T-cell (primary cell): ENCODE results near the gene ZFP1. TPM values are rescaled to one million over a fixed set of nuclear protein-coding genes. Genes with fewer than 3 reads are reported as not detected.
"Not testable (repeated sequence)": the region's sequence is repeated elsewhere in the genome, so short reads cannot be mapped to it uniquely, and the experiment has no call there.

Experiments used
- ATAC-seq, 4 experiments: fragments of 200-7000 bp in 3 of 4; fragments of 150-1000 bp in 1 of 4; cut with Tn5 transposase; replicated peaks in 1 of 4; 1 replicate in 3 of 4; 2 replicates in 1 of 4; pipeline ENCODE4 v1.10.0; 2021; ENCODE audit warnings: moderate library complexity in 3 of 4, mild to moderate bottlenecking in 2 of 4, moderate number of reproducible peaks in 1 of 4
- CTCF ChIA-PET, 2 donors: fragments of 300-600 bp; sonication (Branson Sonifier 250); formaldehyde crosslinking; loops; one replicate each; lab custom pipeline; 2022; ENCODE audit warnings: antibody characterized with exemption in 2 of 2; lab: Charles Lee
- POLR2A ChIA-PET, 2 donors: fragments of 300-600 bp; sonication (Branson Sonifier 250); formaldehyde crosslinking; loops; one replicate each; lab custom pipeline; 2022; ENCODE audit warnings: antibody characterized with exemption in 2 of 2; lab: Charles Lee
- DNase-seq, 35 experiments: peaks; one replicate each; pipeline versions ENCODE4 v3.0.0 to v3.0.0-alpha.2; 2013 to 2023
- H3K27ac ChIP-seq: one replicate; pipeline ENCODE4 v1.5.1; 2013; ENCODE audit warnings: low read length
- H3K27me3 ChIP-seq, 2 experiments: replicated peaks in 1 of 2; 1 replicate in 1 of 2; 2 replicates in 1 of 2; pipeline versions ENCODE4 v1.6.1 to v1.7.0; 2013; ENCODE audit warnings: low read length in 1 of 2, mixed read lengths in 1 of 2; ENCODE audit not compliant: control insufficient read depth in 2 of 2, insufficient read depth in 2 of 2; ENCODE audit errors: extremely low read depth in 1 of 2
- H3K36me3 ChIP-seq, 2 donors: 1 replicate in 1 of 2; 2 replicates in 1 of 2; pipeline versions ENCODE4 v1.6.1 to v1.7.0; 2013; ENCODE audit warnings: low read length in 1 of 2; ENCODE audit not compliant: control insufficient read depth in 2 of 2, insufficient read depth in 1 of 2; ENCODE audit errors: extremely low read depth in 1 of 2
- H3K4me1 ChIP-seq, 2 experiments: 1 replicate in 1 of 2; 2 replicates in 1 of 2; pipeline versions ENCODE4 v1.6.1 to v1.7.0; 2013; ENCODE audit warnings: low read length in 2 of 2, mixed read lengths in 1 of 2; ENCODE audit not compliant: insufficient read depth in 2 of 2, control insufficient read depth in 1 of 2; ENCODE audit errors: extremely low read depth in 1 of 2
- H3K4me3 ChIP-seq, 2 donors: 1 replicate in 1 of 2; 2 replicates in 1 of 2; pipeline versions ENCODE4 v1.5.1 to v1.7.0; 2013; ENCODE audit warnings: mild to moderate bottlenecking in 2 of 2, low read length in 1 of 2, moderate library complexity in 1 of 2; ENCODE audit not compliant: control insufficient read depth in 1 of 2; ENCODE audit errors: extremely low read depth in 1 of 2
- H3K9me3 ChIP-seq: 2 replicates; pipeline ENCODE4 v1.7.0; 2013
- H3K27ac Mint-ChIP-seq, 2 donors: one replicate each; pipeline ENCODE4 v1.8.0; 2020 to 2021; ENCODE audit warnings: mild to moderate bottlenecking in 2 of 2, mixed read lengths in 2 of 2
- H3K27me3 Mint-ChIP-seq, 2 donors: one replicate each; pipeline ENCODE4 v1.8.0; 2021 to 2022; ENCODE audit warnings: mixed read lengths in 2 of 2
- H3K36me3 Mint-ChIP-seq: one replicate; pipeline ENCODE4 v1.8.0; 2021; ENCODE audit warnings: mixed read lengths
- H3K4me1 Mint-ChIP-seq, 3 donors: one replicate each; pipeline ENCODE4 v1.8.0; 2020 to 2022; ENCODE audit warnings: mixed read lengths in 3 of 3, mild to moderate bottlenecking in 1 of 3
- H3K4me3 Mint-ChIP-seq, 3 donors: one replicate each; pipeline ENCODE4 v1.8.0; 2020 to 2022; ENCODE audit warnings: mild to moderate bottlenecking in 3 of 3, mixed read lengths in 3 of 3, moderate library complexity in 3 of 3
- H3K9me3 Mint-ChIP-seq, 3 donors: one replicate each; pipeline ENCODE4 v1.8.0; 2020 to 2022; ENCODE audit warnings: mixed read lengths in 3 of 3
- WGBS: methylation state at CpG from one replicate; pipeline ENCODE4 v1.1.5; 2013; ENCODE audit warnings: missing lambda C conversion rate; ENCODE audit not compliant: insufficient coverage; 5-methylcytosine and 5-hydroxymethylcytosine counted together
- total RNA-seq, 35 experiments: library from RNA in 6 of 35; stranded (reverse) in 6 of 35; fragments of 120-200 nt in 1 of 35; gene quantifications; one replicate each; pipeline versions ENCODE4 v1.2.1 to v1.2.4 and lab custom pipeline; 2013 to 2026

ZFP1 gene
- total RNA-seq, 5 donors from 2014 or later (not counting 1 experiment from before 2014, with no cell fraction given) = 10.1 to 15.6 (median 14.4) TPM

DNA sequence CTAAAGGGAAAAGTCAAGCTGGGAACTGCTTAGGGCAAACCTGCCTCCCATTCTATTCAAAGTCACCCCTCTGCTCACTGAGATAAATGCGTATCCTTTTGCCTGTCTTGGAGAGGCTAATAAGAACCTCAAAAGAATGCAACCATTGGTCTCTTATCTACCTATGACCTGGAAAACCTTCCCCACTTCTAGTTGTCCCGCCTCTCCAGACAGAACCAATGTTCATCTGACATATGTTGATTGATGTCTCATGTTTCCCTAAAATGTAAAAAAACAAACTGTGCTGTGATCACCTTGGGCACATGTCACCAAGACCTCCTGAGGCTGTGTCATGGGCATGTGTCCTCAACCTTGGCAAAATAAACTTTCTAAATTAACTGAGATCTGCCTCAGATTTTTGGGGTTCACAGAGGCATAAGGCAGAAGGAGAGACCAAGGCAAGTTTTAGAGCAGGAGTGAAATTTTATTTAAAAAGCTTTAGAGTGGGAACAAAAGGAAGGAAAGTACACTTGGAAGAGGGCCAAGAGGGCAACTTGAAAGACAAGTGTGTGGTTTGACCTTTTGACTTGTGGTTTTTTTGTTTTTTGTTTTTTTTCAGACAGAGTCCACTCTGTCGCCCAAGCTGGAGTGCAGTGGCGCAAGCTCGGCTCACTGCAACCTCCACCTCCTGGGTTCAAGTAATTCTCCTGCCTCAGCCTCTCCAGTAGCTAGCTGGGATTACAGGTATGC, 18.7 kb upstream of the ZFP1 start:
- peaks cover 9 to 22% (median 11%) of the 10 kb centered on the region in 3 donors for H3K4me1 Mint-ChIP-seq
- H3K4me1 ChIP-seq, H3K4me3 Mint-ChIP-seq, POLR2A ChIA-PET, ATAC-seq, H3K36me3 Mint-ChIP-seq, H3K4me3 ChIP-seq, H3K36me3 ChIP-seq, DNase-seq, H3K27me3 ChIP-seq, H3K9me3 ChIP-seq, H3K27ac Mint-ChIP-seq, H3K9me3 Mint-ChIP-seq, H3K27ac ChIP-seq, H3K27me3 Mint-ChIP-seq: not testable (repeated sequence)
- WGBS = 100% methylated on average over 1 of the region's 5 CpGs
- CTCF ChIA-PET = interaction anchor here in 1 of 2 donors (1.0 kb wide), 1 partner anchor 19 kb away, joined by 3 read pairs; no protein-coding TSS in a partner anchor

DNA sequence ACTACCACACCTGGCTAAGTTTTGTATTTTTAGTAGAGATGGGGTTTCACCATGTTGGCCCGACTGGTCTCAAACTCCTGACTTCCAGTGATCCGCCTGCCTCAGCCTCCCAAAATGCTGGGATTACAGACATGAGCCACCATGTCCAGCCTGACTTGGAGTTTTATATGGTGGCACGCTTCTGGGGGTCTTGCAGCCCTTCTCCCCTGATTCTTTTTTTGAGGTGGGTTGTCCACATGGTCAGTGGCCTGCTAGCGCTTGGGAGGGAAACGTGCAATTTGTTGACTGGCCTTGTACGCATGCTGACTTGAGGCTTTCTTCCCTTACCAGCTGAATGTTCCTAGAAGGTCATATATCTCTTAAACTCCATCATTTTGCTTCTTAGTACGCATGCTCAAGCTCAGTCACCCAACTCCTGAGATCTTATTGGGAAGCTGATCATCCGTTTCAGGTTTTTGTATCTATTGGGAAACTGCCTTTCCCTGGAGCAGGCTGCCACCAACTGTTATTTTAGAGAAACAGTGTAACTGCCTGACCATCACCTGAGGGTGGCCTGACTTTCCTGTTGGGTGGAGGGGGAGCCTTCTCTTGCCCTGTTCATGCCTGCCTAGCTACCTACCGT, 18.1 kb upstream of the ZFP1 start:
- Histone ChIP-seq H3K4me1 (peaks cover 0 to 3% of the 10 kb centered on the region in 2 experiments), H3K9me3 (no peaks in the 10 kb centered on the region), H3K27me3 (peaks cover 0 to 5% of the 10 kb centered on the region in 2 experiments), H3K27ac (no peak overlapping the region), H3K36me3 (no peaks in the 10 kb centered on the region), H3K4me3 (no peak overlapping the region)
- Mint-ChIP-seq H3K36me3 (no peaks in the 10 kb centered on the region), H3K9me3 (peaks cover 0 to 9% (median 8%) of the 10 kb centered on the region in 3 donors), H3K4me3 (no peak overlapping the region), H3K27ac (no peak overlapping the region), H3K4me1 (peaks cover 9 to 22% (median 11%) of the 10 kb centered on the region in 3 donors), H3K27me3 (peaks cover 4 to 7% of the 10 kb centered on the region in 2 donors)
- POLR2A ChIA-PET = no interaction called here
- no peak for DNase-seq
- 14% methylated on average over 1 of the region's 9 CpGs for WGBS
- CTCF ChIA-PET = interaction anchor here in 1 of 2 donors (1.0 kb wide), 1 partner anchor 19 kb away, joined by 3 read pairs; no protein-coding TSS in a partner anchor
- ATAC-seq = no peak

DNA sequence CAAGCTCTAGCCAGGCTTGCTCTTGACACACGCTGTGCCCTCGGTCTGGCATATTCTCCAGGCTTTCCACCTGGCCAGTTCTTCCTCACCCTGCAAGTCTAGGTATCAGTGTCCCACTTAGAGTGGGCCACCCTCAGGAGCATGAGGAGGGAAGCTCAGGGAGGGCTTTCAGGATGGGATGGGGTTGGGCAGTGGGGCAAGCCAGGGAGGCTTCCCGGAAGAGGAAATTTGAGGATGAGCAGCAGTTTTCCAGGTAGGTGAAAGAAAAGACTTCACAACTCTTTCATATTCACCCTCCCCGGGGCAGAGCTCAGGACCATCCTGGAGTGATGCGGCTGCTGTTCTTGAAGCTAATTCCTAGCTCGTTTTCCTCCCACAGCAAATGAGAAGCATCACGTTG, 17.2 kb upstream of the ZFP1 start:
- peaks cover 9 to 22% (median 11%) of the 10 kb centered on the region in 3 donors for H3K4me1 Mint-ChIP-seq
- no peaks in the 10 kb centered on the region for H3K36me3 Mint-ChIP-seq
- no peak overlapping the region for H3K27ac ChIP-seq
- CTCF ChIA-PET = no interaction called here
- H3K36me3 ChIP-seq = no peaks in the 10 kb centered on the region
- POLR2A ChIA-PET = no interaction called here
- DNase-seq (no peak), ATAC-seq (no peak)
- H3K4me3 ChIP-seq = no peak overlapping the region
- peak overlapping the region in 1 of 2 donors; percentile 6 for H3K27ac Mint-ChIP-seq
- no peaks in the 10 kb centered on the region for H3K9me3 ChIP-seq
- peaks cover 4 to 7% of the 10 kb centered on the region in 2 donors for H3K27me3 Mint-ChIP-seq
- H3K4me1 ChIP-seq = peaks cover 0 to 3% of the 10 kb centered on the region in 2 experiments
- 94% methylated on average over 5 of the region's 7 CpGs for WGBS
- peaks cover 0 to 9% (median 8%) of the 10 kb centered on the region in 3 donors for H3K9me3 Mint-ChIP-seq
- no peak overlapping the region for H3K4me3 Mint-ChIP-seq
- H3K27me3 ChIP-seq = peaks cover 0 to 5% of the 10 kb centered on the region in 2 experiments

DNA sequence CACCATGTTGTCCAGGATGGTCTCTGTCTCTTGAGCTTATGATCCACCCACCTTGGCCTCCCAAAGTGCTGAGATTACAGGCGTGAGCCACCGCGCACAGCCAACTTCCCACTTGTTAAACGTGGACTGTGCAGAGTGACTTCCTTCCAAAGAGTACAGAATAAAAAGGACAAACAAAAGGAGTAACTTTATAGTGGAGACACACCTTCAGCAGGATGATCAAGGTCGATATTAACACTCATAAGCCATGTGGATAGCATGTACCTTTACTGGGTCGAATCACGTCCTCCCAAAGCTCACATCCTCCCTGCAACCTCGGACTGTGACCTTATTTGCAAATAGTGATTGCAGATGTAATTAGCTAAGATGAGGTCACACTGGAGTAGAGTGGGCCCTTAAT, 10.1 kb upstream of the ZFP1 start:
- ATAC-seq (no peak), DNase-seq (no peak)
- Histone ChIP-seq H3K4me3 (no peak overlapping the region), H3K36me3 (no peaks in the 10 kb centered on the region), H3K4me1 (peaks cover 0 to 6% of the 10 kb centered on the region in 2 experiments), H3K27ac (no peak overlapping the region), H3K27me3 (peaks cover 0 to 5% of the 10 kb centered on the region in 2 experiments), H3K9me3 (no peaks in the 10 kb centered on the region)
- 60% methylated on average over 1 of the region's 8 CpGs for WGBS
- peaks cover 6 to 8% (median 7%) of the 10 kb centered on the region in 3 donors for H3K4me1 Mint-ChIP-seq
- ChIA-PET POLR2A (no interaction called here), CTCF (no interaction called here)
- H3K27ac Mint-ChIP-seq = no peak overlapping the region
- no peaks in the 10 kb centered on the region for H3K36me3 Mint-ChIP-seq
- no peaks in the 10 kb centered on the region for H3K9me3 Mint-ChIP-seq
- no peak overlapping the region for H3K4me3 Mint-ChIP-seq
- peaks cover 0 to 9% of the 10 kb centered on the region in 2 donors for H3K27me3 Mint-ChIP-seq

DNA sequence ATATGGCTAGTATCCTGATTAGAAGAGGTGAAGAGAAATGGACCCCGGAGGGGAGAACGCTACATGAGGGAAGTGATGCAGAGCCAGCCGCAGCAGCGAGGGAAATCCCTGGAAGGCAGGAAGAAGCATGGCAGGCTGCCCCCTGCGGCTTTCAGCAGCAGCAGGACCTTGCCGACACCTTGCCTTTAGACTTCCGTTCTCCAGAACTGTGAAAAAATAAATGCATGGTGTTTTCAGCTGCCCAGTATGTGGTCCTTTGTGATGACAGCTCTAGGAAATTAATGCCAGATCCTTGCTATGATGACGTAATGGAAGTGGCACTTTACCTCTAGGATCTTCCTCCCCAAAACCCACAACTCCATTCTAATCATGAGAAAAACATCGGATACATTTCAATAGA, 9.7 kb upstream of the ZFP1 start:
- ChIA-PET CTCF (interaction anchor here in 1 of 2 donors (0.6 kb wide), 1 partner anchor 137 kb away, joined by 6 read pairs; no protein-coding TSS in a partner anchor), POLR2A (no interaction called here)
- Histone ChIP-seq H3K36me3 (no peaks in the 10 kb centered on the region), H3K4me1 (peaks cover 0 to 6% of the 10 kb centered on the region in 2 experiments), H3K9me3 (no peaks in the 10 kb centered on the region), H3K27ac (no peak overlapping the region), H3K27me3 (peaks cover 0 to 5% of the 10 kb centered on the region in 2 experiments), H3K4me3 (no peak overlapping the region)
- ATAC-seq (peak in 1 of 4 experiments; percentile 32), DNase-seq (peak in 1 of 35 experiments; percentile 15)
- WGBS = 31% methylated on average over 9 of the region's 9 CpGs
- H3K4me1 Mint-ChIP-seq = peaks cover 6 to 8% (median 7%) of the 10 kb centered on the region in 3 donors
- no peaks in the 10 kb centered on the region for H3K9me3 Mint-ChIP-seq
- H3K36me3 Mint-ChIP-seq = no peaks in the 10 kb centered on the region
- no peak overlapping the region for H3K27ac Mint-ChIP-seq
- peaks cover 0 to 9% of the 10 kb centered on the region in 2 donors for H3K27me3 Mint-ChIP-seq
- H3K4me3 Mint-ChIP-seq = no peak overlapping the region

DNA sequence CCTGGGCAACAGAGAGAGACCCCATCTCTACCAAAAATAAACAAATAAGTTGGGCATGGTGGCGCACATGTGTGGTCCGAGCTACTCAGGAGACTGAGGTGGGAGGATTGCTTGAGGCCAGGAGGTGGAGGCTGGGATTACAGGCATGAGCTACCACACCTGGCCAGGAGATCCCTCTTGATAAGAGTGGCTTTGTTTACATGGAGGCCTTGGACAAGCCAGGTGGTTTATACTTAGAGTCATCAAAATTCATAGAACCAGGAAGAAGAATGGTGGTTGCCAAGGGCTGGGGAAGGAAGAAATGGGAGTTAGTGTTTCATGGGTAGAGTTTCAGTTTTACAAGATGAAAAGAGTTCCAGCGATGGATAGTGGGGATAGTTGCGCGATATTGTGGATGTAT, 8.8 kb upstream of the ZFP1 start:
- Histone ChIP-seq H3K27ac (no peak overlapping the region), H3K4me3 (no peak overlapping the region), H3K27me3 (peaks cover 0 to 5% of the 10 kb centered on the region in 2 experiments), H3K9me3 (no peaks in the 10 kb centered on the region), H3K4me1 (peaks cover 0 to 6% of the 10 kb centered on the region in 2 experiments), H3K36me3 (no peaks in the 10 kb centered on the region)
- no peaks in the 10 kb centered on the region for H3K36me3 Mint-ChIP-seq
- no peak overlapping the region for H3K27ac Mint-ChIP-seq
- H3K4me1 Mint-ChIP-seq = peaks cover 6 to 8% (median 7%) of the 10 kb centered on the region in 3 donors
- CTCF ChIA-PET = no interaction called here
- WGBS = no CpG with 5 or more reads among the region's 5 CpGs
- DNase-seq (no peak), ATAC-seq (no peak)
- H3K27me3 Mint-ChIP-seq = peaks cover 0 to 9% of the 10 kb centered on the region in 2 donors
- POLR2A ChIA-PET = no interaction called here
- H3K4me3 Mint-ChIP-seq = no peak overlapping the region
- H3K9me3 Mint-ChIP-seq = no peaks in the 10 kb centered on the region
